Amniotic stem cell (primary cell): Measurements from ENCODE around the gene SIGLEC7.

Experiments
- DNase-seq: peaks from one replicate; lab custom pipeline; 2025; lab: John Stamatoyannopoulos, UW

Gene SIGLEC7

DNA sequence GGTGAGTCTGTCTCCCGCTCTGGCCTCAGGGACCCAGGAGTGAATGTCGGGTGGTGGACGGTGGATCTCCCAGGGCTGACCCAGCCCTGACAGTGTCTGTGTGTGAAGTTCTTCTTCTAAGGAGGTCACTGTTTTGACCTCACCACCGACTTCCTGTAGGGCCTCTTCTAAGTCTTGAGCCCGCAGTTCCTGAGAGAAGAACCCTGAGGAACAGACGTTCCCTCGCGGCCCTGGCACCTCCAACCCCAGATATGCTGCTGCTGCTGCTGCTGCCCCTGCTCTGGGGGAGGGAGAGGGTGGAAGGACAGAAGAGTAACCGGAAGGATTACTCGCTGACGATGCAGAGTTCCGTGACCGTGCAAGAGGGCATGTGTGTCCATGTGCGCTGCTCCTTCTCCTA, at the start of gene SIGLEC7:
SIGLEC7 (plus strand) TSS at position 183 of the 400 bp plus-strand sequence; CDS start at position 252, 69 bp downstream.
- no peak for DNase-seq

DNA sequence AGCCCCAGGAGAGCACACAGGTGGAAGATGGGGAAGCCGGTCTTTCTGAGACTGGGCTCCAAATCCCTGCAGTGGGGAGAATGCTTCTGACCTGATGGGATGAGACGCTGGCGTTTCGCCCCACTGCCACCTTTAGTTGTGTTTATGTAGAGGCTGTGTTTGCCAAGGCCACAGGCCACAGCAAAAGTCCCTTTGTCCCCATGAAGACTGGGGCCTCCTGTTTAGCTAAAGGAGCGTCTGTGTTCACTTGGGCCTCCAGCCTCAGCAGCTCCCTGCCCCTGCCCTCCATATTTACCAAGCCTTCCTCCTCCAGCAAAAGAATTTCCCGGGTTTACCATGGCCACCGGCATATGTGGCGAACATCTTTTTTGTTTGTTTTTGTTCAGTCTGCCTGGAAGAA, 49.0 kb upstream of the SIGLEC7 start:
- DNase-seq, result no peak

- DNase-seq, result no peak
Observed at GRCh38 chr19:51093510-51094345, 48.4 kb upstream of the SIGLEC7 start.

GRCh38 chr19:51094696-51095279, 47.3 kb upstream of the SIGLEC7 start:
- no peak for DNase-seq

DNA sequence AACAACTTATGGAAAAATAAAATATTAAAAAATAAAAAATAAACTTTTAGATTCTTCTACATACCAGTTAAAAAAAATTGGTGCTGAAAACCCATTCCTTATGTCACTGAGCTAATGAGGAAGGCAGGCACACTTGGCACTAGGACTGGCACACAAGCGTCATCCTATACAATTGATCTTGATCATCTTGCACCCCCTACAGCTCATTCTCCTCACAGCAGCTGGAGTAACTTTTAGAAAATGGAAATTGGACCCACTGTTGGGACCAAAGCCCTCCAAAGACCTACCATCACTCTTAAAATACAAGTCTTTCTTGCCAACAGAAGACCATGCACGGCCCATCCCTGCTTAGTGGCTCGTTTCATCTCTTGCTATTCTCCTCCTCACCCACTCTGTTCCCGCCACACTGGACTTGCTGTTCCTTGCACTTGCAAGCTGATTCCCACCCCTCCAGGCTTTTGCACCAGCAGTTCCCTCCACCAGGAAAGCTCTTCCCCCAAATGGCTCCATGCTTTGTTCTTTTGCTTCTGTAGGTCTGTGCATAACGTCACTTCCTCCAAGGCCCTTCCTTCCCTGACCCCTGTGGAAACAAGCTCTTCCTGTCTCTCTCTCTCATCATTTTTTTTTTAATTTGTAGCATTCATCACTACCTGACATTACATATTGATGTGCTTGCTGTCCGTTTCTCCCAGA, 45.5 kb upstream of the SIGLEC7 start:
- DNase-seq, result no peak

- no peak for DNase-seq
Observed at GRCh38 chr19:51097166-51097738, 44.8 kb upstream of the SIGLEC7 start.

DNA sequence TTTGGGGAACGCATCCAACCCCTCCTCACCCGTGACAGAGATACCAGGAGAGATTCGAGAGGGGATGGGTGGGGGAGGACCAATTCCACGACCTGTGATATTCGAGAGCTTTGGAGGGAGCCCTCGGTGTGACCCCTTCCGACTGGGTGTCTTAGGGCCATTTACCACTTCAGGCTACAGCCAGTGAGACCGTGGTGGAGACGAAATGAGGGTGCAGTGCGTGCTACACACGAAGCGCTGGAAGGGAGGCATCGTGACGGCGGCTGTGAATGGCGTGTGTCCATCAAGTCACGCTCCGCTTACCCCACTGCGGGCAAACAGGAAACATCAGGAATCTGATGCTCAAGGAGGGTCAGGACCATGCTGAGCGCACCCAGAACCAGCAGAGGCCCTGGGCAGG, 44.3 kb upstream of the SIGLEC7 start:
- no peak for DNase-seq

GRCh38 chr19:51098365-51099046, 43.6 kb upstream of the SIGLEC7 start:
- no peak for DNase-seq

DNA sequence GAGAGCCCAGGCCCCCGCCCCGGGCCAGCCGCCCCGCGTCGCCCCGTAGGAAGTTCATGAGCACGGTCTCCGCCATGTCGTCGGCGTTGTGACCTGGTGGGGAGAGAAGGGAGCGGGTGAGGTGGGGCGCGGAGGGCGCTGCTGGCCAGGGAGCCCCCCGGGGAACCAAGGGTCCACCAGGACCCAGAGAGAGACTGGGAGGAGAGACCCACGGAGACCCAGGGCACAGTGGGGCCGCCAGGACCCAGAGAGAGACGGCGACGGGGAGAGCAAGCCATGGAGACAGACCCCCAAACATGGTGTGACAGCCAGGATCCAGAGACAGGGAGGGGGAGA, 43.1 kb upstream of the SIGLEC7 start:
- DNase-seq, result no peak

DNA sequence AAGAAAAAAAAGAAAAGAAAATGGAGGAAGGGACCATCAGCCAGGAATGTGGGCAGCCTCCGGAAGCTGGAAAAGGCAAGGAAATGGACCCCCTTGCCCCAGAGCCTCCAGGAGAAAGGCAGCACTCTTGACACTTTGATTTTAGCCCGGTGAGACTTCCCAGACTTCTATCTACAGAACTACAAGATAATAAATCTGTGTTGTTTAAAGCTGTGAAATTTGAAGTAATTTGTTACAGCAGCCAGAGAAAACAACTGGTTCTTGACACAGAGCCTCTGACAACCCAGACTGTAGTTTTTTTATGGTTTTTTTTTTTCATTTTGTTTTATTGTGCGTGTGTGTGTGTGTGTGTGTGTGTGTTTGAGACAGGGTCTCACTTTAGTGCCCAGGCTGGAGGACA, 41.5 kb upstream of the SIGLEC7 start:
- DNase-seq, result no peak

DNA sequence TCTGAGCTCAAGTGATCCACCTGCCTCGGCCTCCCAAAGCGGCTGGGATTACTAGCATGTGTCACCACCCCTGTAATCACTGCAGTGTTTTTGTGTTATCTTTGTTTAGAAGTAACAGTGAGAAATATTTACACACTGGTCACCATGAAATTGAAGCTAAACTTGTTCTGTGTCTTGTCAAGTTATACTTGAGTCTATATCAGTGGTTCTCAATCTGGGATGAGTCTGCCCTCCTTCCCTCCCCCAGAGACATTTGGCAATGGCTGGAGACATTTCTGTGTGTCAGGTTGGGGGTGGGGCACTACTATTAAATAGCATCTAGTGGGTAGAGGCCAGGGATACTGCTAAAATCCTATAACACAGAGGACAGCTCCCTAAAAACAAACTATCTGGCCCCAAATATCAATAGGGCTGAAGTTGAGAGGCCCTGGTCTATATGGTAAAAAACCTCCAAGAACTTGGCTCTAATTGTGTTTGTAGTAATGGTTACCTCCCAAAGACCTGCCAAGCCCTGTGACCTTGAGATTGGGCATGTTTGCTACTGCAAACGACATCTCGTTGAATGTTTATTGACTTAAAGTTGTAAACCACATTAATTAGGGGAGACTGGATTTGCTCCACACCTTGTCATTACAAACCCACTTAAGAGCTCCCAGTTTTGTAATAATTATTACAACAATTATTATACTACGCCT, 40.8 kb upstream of the SIGLEC7 start:
- no peak for DNase-seq

- no peak for DNase-seq
Observed at GRCh38 chr19:51102991-51103390, 39.1 kb upstream of the SIGLEC7 start.

DNA sequence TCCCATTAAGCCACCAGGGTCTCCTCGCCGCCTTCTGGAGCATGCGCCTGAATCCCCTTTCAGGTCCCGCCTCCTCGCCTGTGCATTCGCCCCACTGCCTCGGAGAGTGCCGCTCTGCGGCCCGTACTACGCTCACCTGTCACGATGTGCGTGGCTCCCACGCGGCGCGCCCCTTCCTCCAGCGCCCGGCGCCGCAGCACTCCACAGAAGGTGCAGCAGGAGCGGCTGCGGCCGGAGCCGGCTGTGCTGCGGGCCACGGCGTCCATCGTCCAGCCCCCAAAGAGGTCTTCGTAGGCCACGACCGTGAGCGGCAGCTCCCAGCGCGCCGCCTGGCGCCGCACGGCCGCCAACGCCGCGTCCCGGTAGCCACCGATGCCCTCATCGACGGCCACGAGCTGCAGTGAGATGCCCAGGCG, 38.2 kb upstream of the SIGLEC7 start:
- DNase-seq, result no peak

DNA sequence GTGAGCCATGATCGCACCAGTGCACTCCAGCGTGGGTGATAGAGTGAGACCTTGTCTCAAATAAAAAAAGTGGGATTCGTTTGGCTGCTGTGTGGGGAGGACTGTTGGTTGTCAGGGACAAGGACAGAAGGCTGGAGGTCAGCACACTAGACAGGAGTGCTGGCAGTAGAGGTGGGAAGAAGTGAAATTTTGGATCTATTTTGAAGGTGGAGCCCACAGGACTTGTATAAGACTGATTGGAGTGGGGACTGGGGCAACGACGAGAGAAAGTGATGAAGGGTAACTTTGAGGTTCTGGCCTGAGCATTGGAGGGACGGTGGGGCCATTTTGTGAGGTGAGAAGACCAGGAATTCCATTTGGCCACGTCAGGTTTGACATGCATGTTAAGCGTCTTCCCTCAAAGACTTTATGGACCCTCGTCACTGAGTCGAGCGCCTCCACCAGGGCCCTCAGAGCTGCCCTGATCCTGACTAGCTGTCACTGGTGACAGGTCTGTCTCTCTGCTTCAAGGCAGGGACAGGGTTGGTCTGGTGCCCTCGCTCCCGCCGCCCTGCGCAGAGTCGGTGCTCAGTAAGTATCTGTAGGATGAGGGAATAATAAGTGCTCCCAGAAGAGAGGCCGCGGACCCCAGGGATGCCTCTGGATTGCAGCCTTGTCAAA, 34.6 kb upstream of the SIGLEC7 start:
- DNase-seq, result no peak

DNA sequence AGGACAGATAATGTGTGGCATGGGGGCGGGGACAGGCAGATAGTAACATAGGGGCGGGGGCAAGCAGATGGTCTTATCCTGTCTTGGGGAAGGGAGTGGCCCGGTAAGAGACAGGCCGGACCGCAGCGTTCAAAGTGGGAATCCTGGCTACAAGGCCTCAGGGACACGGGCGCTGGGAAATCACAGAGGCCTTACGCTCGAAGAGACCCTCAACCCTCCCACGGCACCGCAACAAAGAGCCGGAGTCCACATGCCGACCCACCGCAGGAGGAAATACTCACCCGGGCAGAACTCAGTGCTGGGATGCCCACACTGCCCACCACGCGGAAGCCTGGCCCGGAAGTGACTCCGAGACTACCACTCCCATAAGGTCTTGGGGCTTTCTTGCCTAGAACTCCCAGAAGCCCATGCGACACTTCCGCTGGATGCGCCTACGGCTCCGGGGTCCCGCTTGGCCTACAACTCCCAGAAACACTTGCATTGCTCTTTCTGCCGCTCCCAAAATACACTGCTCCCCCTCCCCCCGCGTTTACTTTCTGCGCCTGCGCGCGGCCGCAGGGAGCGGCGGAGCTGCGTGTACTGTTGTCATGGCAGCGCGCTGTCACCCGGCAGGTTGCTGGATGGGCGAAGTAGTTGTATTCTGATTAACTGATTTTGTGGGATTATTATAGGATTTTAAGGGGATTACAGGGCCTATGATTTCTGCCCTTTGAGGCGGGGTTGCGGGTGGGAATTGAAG, 33.9 kb upstream of the SIGLEC7 start, which contains the start of gene CTU1:
CTU1 (minus strand) TSS at position 344 of the 739 bp plus-strand sequence. CDS start 3,840 bp downstream, outside the sequence.
- peak; percentile 98 for DNase-seq

- DNase-seq, result peak; percentile 61
Observed at GRCh38 chr19:51108805-51109146, 33.3 kb upstream of the SIGLEC7 start.

DNA sequence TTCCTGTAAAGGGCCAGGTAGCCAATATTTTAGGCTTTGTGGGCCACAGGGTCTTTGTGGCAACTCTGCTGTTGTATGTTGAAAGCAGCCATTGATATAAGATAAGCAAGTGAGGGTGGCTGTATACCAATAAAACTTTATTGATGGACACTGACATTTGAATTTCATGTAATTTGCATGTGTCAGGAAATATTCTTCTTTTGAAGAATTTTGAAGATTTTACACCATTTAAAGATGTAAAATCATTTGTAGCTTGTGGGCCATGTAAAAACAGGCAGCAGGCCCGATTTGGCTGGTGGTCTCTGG, 31.5 kb upstream of the SIGLEC7 start:
- DNase-seq, result no peak

- DNase-seq, result no peak
Observed at GRCh38 chr19:51111606-51112005, 30.5 kb upstream of the SIGLEC7 start.

- no peak for DNase-seq
Observed at GRCh38 chr19:51114087-51114729, 27.9 kb upstream of the SIGLEC7 start.

GRCh38 chr19:51116736-51117286, 25.3 kb upstream of the SIGLEC7 start:
- DNase-seq, result no peak
